DOHH2 (cell line): ENCODE results near the gene SFXN5.

Source experiments
- CTCF ChIP-seq: fragments of 200-600 bp; sonication (generic); IDR thresholded peaks from one replicate; pipeline ENCODE4 v1.5.1; 2014; ENCODE audit warnings: antibody characterized with exemption, mild to moderate bottlenecking, low read depth, low read length; ENCODE audit not compliant: poor library complexity, severe bottlenecking
- EZH2phosphoT487 ChIP-seq: fragments of 200-600 bp; sonication (generic); IDR thresholded peaks from 2 replicates; pipeline ENCODE4 v1.6.1; 2017; ENCODE audit warnings: borderline replicate concordance, mild to moderate bottlenecking, antibody characterized with exemption, low read length, moderate library complexity, mixed read lengths

- no peak for TF ChIP-seq CTCF
- TF ChIP-seq EZH2phosphoT487 = no peak
These were observed 87.3 kb downstream of the SFXN5 start for GRCh38 chr2:72984172-72984671.
